ENCODE data around the gene PDE7B.

GRCh38 chr6:135811644-135812526, 39.6 kb upstream of the PDE7B start:
- no peak for TF ChIP-seq GATA2 (IDR thresholded peaks at IDR 0.05; ENCODE audit: low read depth, low read length)
- TF ChIP-seq GATA3 (IDR thresholded peaks at IDR 0.05; ENCODE audit: low read depth, low read length): no peak
